ENCODE results near the gene LGALS14. TPM values are rescaled to one million over a fixed set of nuclear protein-coding genes. Genes with fewer than 3 reads are reported as not detected.
"Not testable (repeated sequence)": the region's sequence is repeated elsewhere in the genome, so short reads cannot be mapped to it uniquely, and the experiment has no call there.

Gene LGALS14
- total RNA-seq, 1 experiment from 2014 or later = not detected

DNA sequence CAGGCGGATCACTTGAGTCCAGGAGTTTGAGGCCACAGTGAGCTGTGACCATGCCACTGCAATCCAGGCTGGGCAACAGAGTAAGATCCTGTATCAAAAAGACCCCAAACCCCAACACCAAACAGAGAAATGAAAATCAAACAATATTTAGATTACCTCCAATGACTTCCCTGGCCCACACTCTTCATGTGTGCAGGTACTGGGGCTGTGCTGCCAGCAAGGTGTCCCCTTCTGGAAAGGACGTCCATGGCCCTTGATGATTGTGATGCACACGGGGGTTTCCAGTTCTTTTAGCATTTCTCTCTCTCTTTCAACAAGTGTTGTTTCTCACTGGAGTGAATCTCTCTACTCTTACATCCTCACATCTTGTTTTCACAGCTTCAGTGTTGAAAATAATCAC is 23.7 kb upstream of the LGALS14 start:
- Mint-ChIP-seq H3K4me1 (ENCODE audit: low read depth, unreplicated experiment) (peaks cover 22% of the 10 kb centered on the region), H3K9me3 (ENCODE audit: low read depth, unreplicated experiment) (no peaks in the 10 kb centered on the region), H3K27me3 (ENCODE audit: unreplicated experiment) (peaks cover 62% of the 10 kb centered on the region), H3K27ac (ENCODE audit: unreplicated experiment) (no peak overlapping the region), H3K4me3 (ENCODE audit: low read depth, unreplicated experiment) (no peak overlapping the region), H3K36me3 (ENCODE audit: insufficient read depth, unreplicated experiment) (no peaks in the 10 kb centered on the region)
- TF ChIP-seq, protein P1, sequence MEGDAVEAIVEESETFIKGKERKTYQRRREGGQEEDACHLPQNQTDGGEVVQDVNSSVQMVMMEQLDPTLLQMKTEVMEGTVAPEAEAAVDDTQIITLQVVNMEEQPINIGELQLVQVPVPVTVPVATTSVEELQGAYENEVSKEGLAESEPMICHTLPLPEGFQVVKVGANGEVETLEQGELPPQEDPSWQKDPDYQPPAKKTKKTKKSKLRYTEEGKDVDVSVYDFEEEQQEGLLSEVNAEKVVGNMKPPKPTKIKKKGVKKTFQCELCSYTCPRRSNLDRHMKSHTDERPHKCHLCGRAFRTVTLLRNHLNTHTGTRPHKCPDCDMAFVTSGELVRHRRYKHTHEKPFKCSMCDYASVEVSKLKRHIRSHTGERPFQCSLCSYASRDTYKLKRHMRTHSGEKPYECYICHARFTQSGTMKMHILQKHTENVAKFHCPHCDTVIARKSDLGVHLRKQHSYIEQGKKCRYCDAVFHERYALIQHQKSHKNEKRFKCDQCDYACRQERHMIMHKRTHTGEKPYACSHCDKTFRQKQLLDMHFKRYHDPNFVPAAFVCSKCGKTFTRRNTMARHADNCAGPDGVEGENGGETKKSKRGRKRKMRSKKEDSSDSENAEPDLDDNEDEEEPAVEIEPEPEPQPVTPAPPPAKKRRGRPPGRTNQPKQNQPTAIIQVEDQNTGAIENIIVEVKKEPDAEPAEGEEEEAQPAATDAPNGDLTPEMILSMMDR (IDR thresholded peaks at IDR 0.05; ENCODE audit: unreplicated experiment) = no peak
- no peak for DNase-seq
- BruUV-seq (replicated peaks) = no TSS peak
- intact Hi-C loops (cut with micrococcal nuclease; ENCODE audit: unreplicated experiment) = no loop called here
- CTCF ChIA-PET = interaction anchor here (0.5 kb wide), 1 partner anchor 823 kb away, joined by 3 read pairs; no protein-coding TSS in a partner anchor

DNA sequence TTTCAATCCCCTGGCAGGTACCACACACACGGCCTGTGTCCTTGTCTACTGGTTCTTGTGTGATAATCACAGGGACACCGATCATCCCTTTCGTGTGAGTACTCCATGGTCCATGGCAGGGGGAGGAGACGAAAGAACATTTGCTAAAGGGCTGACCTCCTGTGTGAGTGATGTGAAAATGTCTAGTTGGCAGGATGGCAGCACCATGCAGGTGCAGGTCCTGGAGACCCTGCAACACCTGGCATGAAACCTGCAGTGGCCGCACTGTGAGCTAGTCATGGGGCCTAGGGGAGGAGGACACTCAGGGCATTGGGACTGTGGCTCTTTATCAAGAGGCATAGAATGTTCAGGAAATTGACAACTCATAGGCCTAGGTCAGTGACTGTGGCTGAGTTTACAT is 22.9 kb upstream of the LGALS14 start:
- H3K4me3 Mint-ChIP-seq (ENCODE audit: low read depth, unreplicated experiment) = no peak overlapping the region
- peaks cover 22% of the 10 kb centered on the region for H3K4me1 Mint-ChIP-seq (ENCODE audit: low read depth, unreplicated experiment)
- DNase-seq = no peak
- H3K36me3 Mint-ChIP-seq (ENCODE audit: insufficient read depth, unreplicated experiment) = no peaks in the 10 kb centered on the region
- TF ChIP-seq, protein P1 (IDR thresholded peaks at IDR 0.05; ENCODE audit: unreplicated experiment) = no peak
- H3K27me3 Mint-ChIP-seq (ENCODE audit: unreplicated experiment) = peaks cover 70% of the 10 kb centered on the region
- intact Hi-C loops (cut with micrococcal nuclease; ENCODE audit: unreplicated experiment) = no loop called here
- peaks cover under 1% of the 10 kb centered on the region for H3K9me3 Mint-ChIP-seq (ENCODE audit: low read depth, unreplicated experiment)
- BruUV-seq (replicated peaks) = no TSS peak
- CTCF ChIA-PET = no interaction called here
- no peak overlapping the region for H3K27ac Mint-ChIP-seq (ENCODE audit: unreplicated experiment)

DNA sequence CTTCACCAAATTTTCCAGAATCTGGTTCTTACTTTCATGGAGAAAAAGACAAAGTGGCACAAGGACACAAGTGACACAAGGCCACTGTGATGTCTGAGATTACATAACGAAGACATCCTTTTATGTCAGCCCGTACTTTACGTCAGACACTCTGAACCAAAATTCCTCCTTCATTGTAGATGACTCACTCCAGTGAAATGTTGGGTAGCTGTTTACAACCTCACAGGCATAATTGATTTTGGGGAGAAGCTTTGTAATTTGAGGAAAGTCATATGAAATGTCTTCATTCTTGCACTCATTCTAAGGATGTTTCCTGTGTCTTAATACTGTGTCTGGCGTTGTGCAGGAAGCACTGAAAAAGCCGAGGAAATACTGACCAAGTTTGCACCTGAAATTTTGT is 20.0 kb upstream of the LGALS14 start:
- no TSS peak for BruUV-seq (replicated peaks)
- H3K27ac Mint-ChIP-seq (ENCODE audit: unreplicated experiment) = no peak overlapping the region

DNA sequence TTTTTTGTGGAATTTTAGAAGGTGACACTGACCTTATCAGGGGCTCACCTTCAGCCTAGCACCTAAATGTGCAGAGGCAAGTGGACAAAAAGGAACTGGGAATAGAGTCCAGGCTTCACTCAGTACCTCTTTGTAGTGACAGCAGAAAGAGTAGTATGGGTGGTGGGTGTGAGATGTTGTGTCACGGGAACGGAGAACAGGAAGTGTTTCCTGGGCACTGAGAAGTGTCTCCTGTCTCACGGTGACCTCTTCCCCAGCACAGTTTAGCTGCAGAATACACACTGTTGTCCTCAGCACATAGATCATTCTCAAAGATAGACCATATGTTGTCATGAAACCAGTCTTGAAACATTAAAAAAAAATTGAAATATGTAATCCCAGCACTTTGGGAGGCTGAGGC is 17.5 kb upstream of the LGALS14 start:
- Mint-ChIP-seq H3K36me3 (ENCODE audit: insufficient read depth, unreplicated experiment) (no peaks in the 10 kb centered on the region), H3K4me3 (ENCODE audit: low read depth, unreplicated experiment) (no peak overlapping the region), H3K4me1 (ENCODE audit: low read depth, unreplicated experiment) (no peaks in the 10 kb centered on the region), H3K27ac (ENCODE audit: unreplicated experiment) (no peak overlapping the region), H3K27me3 (ENCODE audit: unreplicated experiment) (peaks cover 80% of the 10 kb centered on the region), H3K9me3 (ENCODE audit: low read depth, unreplicated experiment) (peaks cover 6% of the 10 kb centered on the region)
- intact Hi-C loops (cut with micrococcal nuclease; ENCODE audit: unreplicated experiment) = no loop called here
- no TSS peak for BruUV-seq (replicated peaks)
- TF ChIP-seq, protein P1 (IDR thresholded peaks at IDR 0.05; ENCODE audit: unreplicated experiment) = no peak
- DNase-seq = no peak
- CTCF ChIA-PET = no interaction called here

More for the DNA sequence above, 20.0 kb upstream of the LGALS14 start:
- Mint-ChIP-seq H3K4me1 (ENCODE audit: low read depth, unreplicated experiment) (peaks cover 6% of the 10 kb centered on the region), H3K4me3 (ENCODE audit: low read depth, unreplicated experiment) (no peak overlapping the region), H3K9me3 (ENCODE audit: low read depth, unreplicated experiment) (peaks cover 3% of the 10 kb centered on the region), H3K27me3 (ENCODE audit: unreplicated experiment) (peaks cover 79% of the 10 kb centered on the region), H3K36me3 (ENCODE audit: insufficient read depth, unreplicated experiment) (no peaks in the 10 kb centered on the region)
- TF ChIP-seq, protein P1 (IDR thresholded peaks at IDR 0.05; ENCODE audit: unreplicated experiment) = no peak
- intact Hi-C loops (cut with micrococcal nuclease; ENCODE audit: unreplicated experiment) = no loop called here
- DNase-seq = no peak
- CTCF ChIA-PET = interaction anchor here (0.7 kb wide), 1 partner anchor 10 kb away, joined by 5 read pairs; no protein-coding TSS in a partner anchor

DNA sequence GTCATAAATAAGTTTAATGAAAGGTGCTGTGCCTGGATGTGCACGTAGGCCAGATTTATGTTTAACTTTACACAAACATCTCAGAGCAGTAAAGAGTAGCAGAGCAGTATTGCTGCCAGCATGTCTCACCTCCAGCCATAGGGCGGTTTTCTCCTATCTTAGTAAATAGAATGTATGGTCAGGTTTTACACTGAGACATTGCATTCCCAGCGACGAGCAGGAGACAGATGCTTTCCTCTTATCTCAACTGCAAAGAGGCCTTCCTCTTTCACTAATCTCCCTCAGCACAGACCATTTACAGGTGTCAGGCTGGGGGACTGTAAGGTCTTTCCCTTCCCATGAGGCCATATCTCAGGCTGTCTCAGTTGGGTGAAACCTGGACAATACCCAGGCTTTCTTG is 15.6 kb upstream of the LGALS14 start:
- CTCF ChIA-PET; intact Hi-C loops (cut with micrococcal nuclease; ENCODE audit: unreplicated experiment); H3K27ac Mint-ChIP-seq (ENCODE audit: unreplicated experiment); H3K9me3 Mint-ChIP-seq (ENCODE audit: low read depth, unreplicated experiment); BruUV-seq (replicated peaks); DNase-seq; H3K4me1 Mint-ChIP-seq (ENCODE audit: low read depth, unreplicated experiment); H3K4me3 Mint-ChIP-seq (ENCODE audit: low read depth, unreplicated experiment); H3K36me3 Mint-ChIP-seq (ENCODE audit: insufficient read depth, unreplicated experiment): not testable (repeated sequence)
- peaks cover 80% of the 10 kb centered on the region for H3K27me3 Mint-ChIP-seq (ENCODE audit: unreplicated experiment)
